ENCODE data around the gene PLP1. TPM values are rescaled to one million over a fixed set of nuclear protein-coding genes. Genes with fewer than 3 reads are reported as not detected.

Gene PLP1
- total RNA-seq, 4 donors from 2014 or later = 5.4 to 15.7 (median 10.6) TPM

- intact Hi-C loops (cut with DNase I; ENCODE audit: low total_unique reads) = no loop called here
- TF ChIP-seq CTCF (IDR thresholded peaks at IDR 0.05) (no peak), POLR2A (IDR thresholded peaks at IDR 0.05) (no peak)
- H3K4me3 ChIP-seq (ENCODE audit: low read depth, poor library complexity, severe bottlenecking) = no peak overlapping the region
- DNase-seq (ENCODE audit: low spot score in 2 of 2) = no peak
- 75 to 85% methylated on average over 1 of the region's 1 CpG for WGBS, 2 donors
These were observed 43.6 kb upstream of the PLP1 start for GRCh38 chrX:103733017-103733416.

- no peak for DNase-seq (ENCODE audit: low spot score in 2 of 2)
- intact Hi-C loops (cut with DNase I; ENCODE audit: low total_unique reads) = no loop called here
- no peak overlapping the region for H3K4me3 ChIP-seq (ENCODE audit: low read depth, poor library complexity, severe bottlenecking)
- no peak for TF ChIP-seq POLR2A (IDR thresholded peaks at IDR 0.05)
- no peak for TF ChIP-seq CTCF (IDR thresholded peaks at IDR 0.05)
- WGBS, 2 donors = 65 to 68% methylated on average over 4 of the region's 4 CpGs
These were observed 42.4 kb upstream of the PLP1 start for GRCh38 chrX:103734125-103734760.

DNA sequence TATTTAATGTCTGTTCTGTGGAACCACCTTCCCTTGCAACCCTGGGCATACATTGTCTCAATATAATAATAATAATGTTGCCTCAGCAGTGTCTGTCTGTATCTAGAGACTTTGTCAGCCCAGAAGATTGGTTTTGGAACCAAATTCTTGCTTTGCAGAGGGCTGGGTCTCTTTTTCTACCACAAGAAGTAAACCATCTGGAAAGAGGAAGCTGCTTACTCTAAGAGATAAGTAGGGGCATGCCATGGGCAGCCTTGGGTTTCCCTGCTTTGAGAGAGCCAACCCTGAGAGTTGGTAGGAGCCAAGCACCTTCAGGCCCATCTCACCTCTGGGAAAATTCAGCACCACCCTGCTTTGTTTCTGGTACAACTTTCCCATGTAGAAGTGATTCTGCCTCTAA lies 38.9 kb upstream of the PLP1 start:
- no peak for TF ChIP-seq CTCF (IDR thresholded peaks at IDR 0.05)
- no peak for TF ChIP-seq POLR2A (IDR thresholded peaks at IDR 0.05)
- DNase-seq (ENCODE audit: low spot score in 2 of 2) = no peak

GRCh38 chrX:103739421-103739820 lies 37.2 kb upstream of the PLP1 start:
- no peak for DNase-seq (ENCODE audit: low spot score in 2 of 2)
- TF ChIP-seq CTCF (IDR thresholded peaks at IDR 0.05) = no peak
- TF ChIP-seq POLR2A (IDR thresholded peaks at IDR 0.05) = no peak
- intact Hi-C loops (cut with DNase I; ENCODE audit: low total_unique reads) = no loop called here
- WGBS, 2 donors = 91 to 100% methylated on average over 1 of the region's 1 CpG
- H3K4me3 ChIP-seq (ENCODE audit: low read depth, poor library complexity, severe bottlenecking) = no peak overlapping the region

More for the DNA sequence above, 38.9 kb upstream of the PLP1 start:
- H3K4me3 ChIP-seq (ENCODE audit: low read depth, poor library complexity, severe bottlenecking) = no peak overlapping the region
- intact Hi-C loops (cut with DNase I; ENCODE audit: low total_unique reads) = no loop called here

DNA sequence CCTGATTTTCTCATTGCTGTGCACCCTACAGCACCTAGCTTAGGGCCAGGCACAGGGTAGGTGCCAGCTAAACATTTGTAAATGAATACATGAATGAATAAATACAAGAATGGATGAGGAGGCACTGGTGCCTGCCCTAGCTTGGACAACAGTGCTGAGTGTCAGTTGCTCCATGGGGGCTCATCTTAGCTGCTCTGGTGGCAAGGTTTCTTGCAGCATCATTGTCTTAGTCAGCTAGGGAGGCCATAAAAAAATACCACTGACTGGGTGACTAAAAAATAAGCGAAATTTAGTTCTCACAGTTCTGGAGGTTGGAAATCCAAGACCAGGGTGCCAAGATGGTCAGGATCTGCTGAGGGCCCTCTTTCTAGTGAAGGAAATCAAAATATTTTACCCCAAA lies 34.8 kb upstream of the PLP1 start:
- H3K4me3 ChIP-seq (ENCODE audit: low read depth, poor library complexity, severe bottlenecking) = no peak overlapping the region
- intact Hi-C loops (cut with DNase I; ENCODE audit: low total_unique reads) = no loop called here
- DNase-seq (ENCODE audit: low spot score in 2 of 2) = no peak
- WGBS, 2 donors = 68 to 89% methylated on average over 1 of the region's 1 CpG
- no peak for TF ChIP-seq POLR2A (IDR thresholded peaks at IDR 0.05)

GRCh38 chrX:103742339-103742738 lies 34.3 kb upstream of the PLP1 start:
- no peak for TF ChIP-seq POLR2A (IDR thresholded peaks at IDR 0.05)
- no peak for TF ChIP-seq CTCF (IDR thresholded peaks at IDR 0.05)
- 60 to 83% methylated on average over 6 of the region's 6 CpGs for WGBS, 2 donors
- DNase-seq (ENCODE audit: low spot score in 2 of 2) = no peak
- intact Hi-C loops (cut with DNase I; ENCODE audit: low total_unique reads) = no loop called here
- H3K4me3 ChIP-seq (ENCODE audit: low read depth, poor library complexity, severe bottlenecking) = no peak overlapping the region
